Measurements from ENCODE around the gene TRIP13. TPM values are rescaled to one million over a fixed set of nuclear protein-coding genes. Genes with fewer than 3 reads are reported as not detected.

TRIP13 gene
- total RNA-seq, 1 experiment from 2014 or later: 42.6 TPM

DNA sequence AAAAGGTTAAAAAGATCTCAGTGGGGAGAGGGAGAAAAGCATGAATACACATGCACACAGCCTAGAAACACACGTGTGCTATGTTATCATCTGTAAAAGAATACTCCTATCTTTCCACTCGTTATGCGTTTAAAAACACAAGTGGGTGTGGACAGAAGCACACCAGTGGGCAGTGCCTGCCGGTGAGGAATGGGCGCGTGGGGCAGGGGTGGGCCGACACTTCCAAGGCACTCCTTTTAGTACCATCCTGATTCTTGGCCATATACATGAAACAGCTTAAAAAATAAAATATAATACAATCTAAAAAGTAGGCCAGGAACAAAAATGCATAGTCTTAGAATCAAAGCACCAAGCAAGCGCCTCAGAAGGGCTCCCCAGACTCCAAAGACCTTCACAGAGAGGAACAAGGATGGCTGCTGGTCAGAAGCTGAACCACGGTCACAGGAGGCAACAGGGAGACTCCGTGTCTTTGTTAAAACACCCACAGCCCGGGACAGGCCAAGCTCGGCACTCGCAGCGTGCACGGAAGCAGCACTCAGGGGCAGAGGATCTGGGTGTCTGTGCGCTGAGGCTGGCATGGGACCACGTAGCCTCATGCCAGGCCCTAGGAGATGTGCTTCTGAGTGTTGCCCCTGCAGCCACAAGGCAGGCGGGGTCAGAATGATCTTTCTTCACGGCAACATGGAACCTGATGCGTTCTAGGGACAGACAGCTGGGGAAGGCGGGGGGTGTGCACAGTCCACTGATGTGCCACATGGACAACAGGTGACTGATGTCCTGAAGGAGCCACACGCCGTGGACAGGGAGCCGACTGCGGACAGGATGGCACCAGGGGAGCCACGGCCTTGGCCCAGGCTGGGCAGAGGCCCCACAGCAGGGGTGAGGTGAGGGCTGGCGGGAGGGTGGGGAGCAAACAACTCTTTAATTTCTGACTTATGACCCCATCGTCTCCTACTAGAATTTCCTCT, 16.0 kb upstream of the TRIP13 start:
- Histone ChIP-seq H2AK5ac (ENCODE audit: insufficient read length, low read length) (no peak overlapping the region), H3K56ac (ENCODE audit: insufficient read length, low read depth, low read length) (no peak overlapping the region), H2BK20ac (ENCODE audit: low read depth, low read length, poor library complexity, severe bottlenecking) (no peak overlapping the region), H3K4me1 (ENCODE audit: insufficient read depth, low read length) (no peaks in the 10 kb centered on the region), H2BK15ac (ENCODE audit: low read depth, low read length) (no peak overlapping the region), H2BK120ac (ENCODE audit: low read depth, low read length, poor library complexity, severe bottlenecking) (no peak overlapping the region), H3K4me2 (ENCODE audit: insufficient read depth, insufficient read length, low read length) (no peak overlapping the region), H3T11ph (ENCODE audit: low read length) (no peak overlapping the region), H3K14ac (ENCODE audit: insufficient read depth, low read length) (no peak overlapping the region), H2BK12ac (ENCODE audit: insufficient read length, low read depth, low read length) (no peak overlapping the region), H2AFZ (ENCODE audit: low read length) (no peak overlapping the region), H3K9me3 (ENCODE audit: control insufficient read depth, low read depth, low read length) (no peaks in the 10 kb centered on the region), H4K91ac (ENCODE audit: insufficient read length, low read depth, low read length) (no peak overlapping the region), H3K18ac (ENCODE audit: insufficient read length, low read depth, low read length) (no peak overlapping the region), H3K23me2 (ENCODE audit: insufficient read length, low read depth, low read length, poor library complexity, severe bottlenecking) (no peaks in the 10 kb centered on the region), H3K27ac (ENCODE audit: insufficient read length, low read depth, low read length) (no peak overlapping the region), H3K79me1 (ENCODE audit: insufficient read depth, low read depth, low read length, poor library complexity, severe bottlenecking) (no peaks in the 10 kb centered on the region), H3K23ac (ENCODE audit: insufficient read length, low read depth, low read length) (no peak overlapping the region), H3K27me3 (ENCODE audit: insufficient read depth, low read length) (no peaks in the 10 kb centered on the region), H3K4ac (ENCODE audit: low read depth, low read length) (no peak overlapping the region), H4K8ac (replicated peaks; ENCODE audit: insufficient read length, low read depth, low read length) (no peak overlapping the region), H4K20me1 (ENCODE audit: control insufficient read depth, insufficient read depth, insufficient read length) (no peaks in the 10 kb centered on the region), H3K79me2 (ENCODE audit: insufficient read depth, low read length) (no peaks in the 10 kb centered on the region), H4K5ac (ENCODE audit: insufficient read length, low read depth, low read length) (no peak overlapping the region), H2BK5ac (ENCODE audit: insufficient read length, low read length) (no peak overlapping the region), H3K9ac (ENCODE audit: extremely low read depth, insufficient read length, low read length) (no peak overlapping the region)
- TF ChIP-seq, protein P1, sequence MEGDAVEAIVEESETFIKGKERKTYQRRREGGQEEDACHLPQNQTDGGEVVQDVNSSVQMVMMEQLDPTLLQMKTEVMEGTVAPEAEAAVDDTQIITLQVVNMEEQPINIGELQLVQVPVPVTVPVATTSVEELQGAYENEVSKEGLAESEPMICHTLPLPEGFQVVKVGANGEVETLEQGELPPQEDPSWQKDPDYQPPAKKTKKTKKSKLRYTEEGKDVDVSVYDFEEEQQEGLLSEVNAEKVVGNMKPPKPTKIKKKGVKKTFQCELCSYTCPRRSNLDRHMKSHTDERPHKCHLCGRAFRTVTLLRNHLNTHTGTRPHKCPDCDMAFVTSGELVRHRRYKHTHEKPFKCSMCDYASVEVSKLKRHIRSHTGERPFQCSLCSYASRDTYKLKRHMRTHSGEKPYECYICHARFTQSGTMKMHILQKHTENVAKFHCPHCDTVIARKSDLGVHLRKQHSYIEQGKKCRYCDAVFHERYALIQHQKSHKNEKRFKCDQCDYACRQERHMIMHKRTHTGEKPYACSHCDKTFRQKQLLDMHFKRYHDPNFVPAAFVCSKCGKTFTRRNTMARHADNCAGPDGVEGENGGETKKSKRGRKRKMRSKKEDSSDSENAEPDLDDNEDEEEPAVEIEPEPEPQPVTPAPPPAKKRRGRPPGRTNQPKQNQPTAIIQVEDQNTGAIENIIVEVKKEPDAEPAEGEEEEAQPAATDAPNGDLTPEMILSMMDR (conservative IDR thresholded peaks at IDR 0.05): no peak
- no peak overlapping the region for H3K4me3 Mint-ChIP-seq
- no peaks in the 10 kb centered on the region for H3K27me3 Mint-ChIP-seq (ENCODE audit: low read depth)
- no CpG with 5 or more reads among the region's 28 CpGs for WGBS (ENCODE audit: extremely low coverage, insufficient read length, low lambda C conversion rate)
- no peaks in the 10 kb centered on the region for H3K9me3 Mint-ChIP-seq
- H3K27ac Mint-ChIP-seq: no peak overlapping the region
- no peaks in the 10 kb centered on the region for H3K4me1 Mint-ChIP-seq
- peaks cover 43 to 79% (median 74%) of the 10 kb centered on the region in 3 experiments for H3K36me3 Mint-ChIP-seq (ENCODE audit: insufficient read depth in 1 of 3, low read depth in 3 of 3)
- DNase-seq: no peak

All from H9 (cell line).